Superior temporal gyrus (tissue), 1 donor: ENCODE data around the gene NAA16.
"Not testable (repeated sequence)": the region's sequence is repeated elsewhere in the genome, so short reads cannot be mapped to it uniquely, and the experiment has no call there.

Experiments used
- DNase-seq: peaks from one replicate; pipeline ENCODE4 v3.0.0-alpha.2; 2016; ENCODE audit errors: extremely low spot score

NAA16 gene

DNA sequence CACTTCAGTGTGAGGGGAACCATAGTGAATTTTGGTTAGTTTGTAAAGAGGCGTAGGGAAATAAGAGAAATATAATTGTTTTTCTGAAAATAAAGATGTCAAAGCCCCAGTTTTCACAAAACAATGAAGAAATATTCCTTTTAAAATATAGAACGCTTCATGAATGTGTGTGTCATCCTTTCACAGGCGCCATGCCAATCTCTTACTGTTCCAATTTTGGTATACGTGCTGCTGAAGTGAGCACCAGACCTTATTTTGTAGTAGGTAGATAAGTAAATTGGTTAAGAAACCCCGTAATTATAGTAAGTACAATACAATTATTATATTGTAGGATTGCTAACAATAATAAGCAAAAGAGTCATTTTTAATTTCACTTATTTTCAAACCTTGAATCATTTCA lies 43.3 kb downstream of the NAA16 start:
- peak; percentile 22 for DNase-seq

DNA sequence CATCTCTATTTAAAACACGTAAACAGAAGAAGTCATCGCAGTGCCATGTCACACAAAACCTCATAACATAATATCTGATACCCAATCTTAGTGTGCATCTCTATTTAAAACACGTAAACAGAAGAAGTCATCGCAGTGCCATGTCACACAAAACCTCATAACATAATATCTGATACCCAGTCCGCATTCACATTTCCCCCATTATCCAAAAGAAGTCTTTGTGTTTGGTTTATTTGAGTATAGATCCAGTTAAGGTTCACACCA lies 45.2 kb downstream of the NAA16 start:
- DNase-seq, result not testable (repeated sequence)

DNA sequence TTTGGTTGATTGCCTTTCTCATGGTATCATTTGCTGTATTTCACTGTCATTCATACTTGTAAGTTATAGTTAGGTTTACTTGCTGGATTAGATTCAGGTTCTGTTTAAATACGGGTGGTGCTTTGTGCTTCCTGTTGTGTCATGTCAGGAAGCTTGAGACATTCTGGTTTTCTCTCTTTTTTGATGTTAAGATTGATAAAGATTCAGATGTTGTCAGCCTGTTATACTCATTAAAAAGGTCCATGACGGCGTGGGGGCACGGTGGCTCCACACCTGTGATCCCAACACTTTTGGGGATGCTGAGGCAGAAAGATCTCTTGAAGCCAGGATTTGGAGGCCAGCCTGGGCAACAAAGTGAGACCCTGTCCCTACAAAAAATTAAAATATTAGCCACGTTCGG lies 45.7 kb downstream of the NAA16 start:
- no peak for DNase-seq

DNA sequence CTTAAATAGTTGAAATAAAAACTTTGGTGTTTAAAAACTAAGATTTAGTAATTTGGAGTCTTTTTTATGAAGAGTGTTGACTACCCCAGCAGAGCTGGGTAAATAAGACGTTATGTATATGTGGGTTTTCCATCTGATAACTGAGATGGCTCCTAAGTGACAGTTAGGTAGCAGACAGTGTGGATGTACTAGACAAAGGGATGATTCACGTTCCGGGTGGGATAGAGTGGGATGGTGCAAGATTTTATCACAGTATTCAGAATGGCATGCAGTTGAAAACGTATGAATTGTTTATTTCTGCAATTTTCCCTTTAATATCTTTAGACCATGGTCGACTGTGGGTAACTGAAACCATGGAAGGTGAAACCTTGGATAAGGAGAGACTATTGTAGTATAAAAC lies 50.4 kb downstream of the NAA16 start:
- DNase-seq, result no peak

DNA sequence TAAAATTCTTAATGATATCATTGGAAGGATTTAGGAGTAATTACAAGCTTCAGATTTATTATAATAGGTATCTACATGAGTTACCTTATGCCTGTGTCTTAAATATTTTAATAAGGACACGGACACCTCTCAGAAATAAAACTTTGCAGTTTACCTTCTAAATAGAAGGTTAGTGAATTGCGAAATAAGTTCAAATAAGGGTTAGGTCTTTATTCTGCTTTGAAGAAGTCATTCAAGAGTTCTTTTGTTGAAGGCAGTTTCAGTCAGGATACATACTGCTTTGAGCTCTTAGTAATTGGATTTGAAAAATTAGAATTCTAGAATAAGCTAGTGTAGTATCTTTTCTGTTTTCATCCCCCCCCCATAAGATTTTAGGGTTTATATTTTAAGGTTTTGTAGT lies 53.0 kb downstream of the NAA16 start:
- DNase-seq, result no peak

DNA sequence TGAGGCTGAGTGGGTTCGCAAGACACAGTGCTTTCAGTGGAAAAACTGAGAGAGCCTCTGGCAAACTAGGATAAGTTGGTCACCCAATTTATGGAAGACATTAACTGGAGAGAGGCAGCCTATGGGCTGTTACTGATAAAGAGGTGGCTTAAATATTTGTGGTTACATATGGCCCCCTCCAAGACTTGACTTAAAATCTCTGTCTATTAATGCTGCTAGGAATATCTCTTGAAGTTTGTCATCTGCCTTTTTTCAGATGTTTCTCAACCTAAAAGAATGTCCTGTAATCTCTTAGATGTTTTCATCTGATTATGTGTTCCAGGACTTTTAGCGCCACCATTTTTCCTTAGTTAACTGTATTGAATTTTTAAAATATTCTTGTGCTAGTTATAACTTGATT lies 54.6 kb downstream of the NAA16 start:
- DNase-seq, result no peak

DNA sequence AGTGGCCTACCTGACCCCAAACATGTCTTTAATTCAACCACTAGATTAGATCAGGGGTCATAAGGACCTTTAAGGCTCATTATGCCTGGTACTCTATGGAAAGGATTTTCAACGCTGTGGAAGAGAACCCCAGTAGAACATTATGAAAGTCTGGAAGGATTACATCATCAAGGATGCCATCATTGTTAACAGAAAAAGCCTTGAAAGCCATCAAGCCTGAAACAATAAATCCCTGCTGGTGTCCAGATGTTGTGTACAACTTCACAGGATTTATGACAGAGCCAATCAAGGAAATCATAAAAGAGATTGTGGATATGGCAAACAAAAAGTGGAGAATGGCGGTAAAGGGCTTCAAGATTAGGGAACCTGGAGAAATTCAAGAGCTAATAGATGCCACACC lies 59.7 kb downstream of the NAA16 start:
- no peak for DNase-seq

DNA sequence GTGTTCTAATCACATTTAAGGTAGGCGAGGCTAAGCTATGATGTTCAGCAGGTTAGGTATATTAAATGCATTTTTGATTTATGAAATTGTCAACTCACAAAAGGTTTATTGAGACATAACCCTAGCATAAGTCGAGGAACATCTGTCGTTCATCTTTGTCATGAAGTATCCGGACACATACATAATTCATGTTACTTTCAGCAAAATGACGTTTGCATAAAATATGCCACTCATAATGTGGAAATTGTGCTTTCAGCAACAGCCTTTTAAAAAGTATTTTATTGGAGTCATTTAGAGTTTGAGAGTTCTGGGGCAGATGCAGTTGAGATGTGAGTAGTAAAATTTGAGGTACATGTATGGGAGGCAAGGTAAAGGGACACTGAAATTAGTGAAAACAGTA lies 66.4 kb downstream of the NAA16 start:
- DNase-seq, result no peak

DNA sequence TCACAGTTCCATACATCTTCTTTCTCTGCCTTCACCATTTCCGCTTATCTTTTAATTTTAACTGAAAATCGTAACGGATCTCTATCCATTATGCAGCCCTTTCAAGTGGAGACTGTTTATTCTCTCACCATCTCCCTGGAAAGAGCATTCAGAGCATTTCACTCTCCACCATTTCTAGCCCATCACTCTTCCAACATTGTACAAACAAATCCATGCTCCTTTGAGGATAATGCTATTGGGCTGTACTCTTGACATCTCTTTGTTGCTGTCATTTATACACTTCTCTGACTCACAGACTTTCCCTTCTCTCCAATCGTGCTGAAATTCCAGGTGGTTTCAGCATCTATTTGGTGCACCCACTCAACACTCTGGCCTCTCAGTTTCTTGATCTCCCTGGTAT lies 71.4 kb downstream of the NAA16 start:
- no peak for DNase-seq

DNA sequence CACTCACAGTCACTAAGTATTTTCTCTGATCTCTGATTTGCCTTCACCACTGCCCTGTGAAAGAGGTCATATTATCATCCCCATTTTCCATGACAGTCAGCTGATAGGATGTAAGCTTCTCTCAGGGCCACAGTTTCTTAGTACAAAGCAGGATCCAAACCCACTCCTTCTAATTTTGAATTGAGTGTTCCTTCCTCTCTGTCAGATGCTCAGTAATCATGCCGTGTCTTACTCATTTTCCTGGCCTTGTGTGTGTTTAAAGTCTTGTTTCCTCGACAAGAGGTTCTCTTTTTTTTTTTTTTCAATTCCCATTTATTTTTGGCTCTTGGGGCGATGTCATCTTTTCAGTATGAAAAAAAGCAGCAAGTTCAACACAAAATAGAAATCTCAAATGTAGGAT lies 72.3 kb downstream of the NAA16 start:
- DNase-seq, result no peak

DNA sequence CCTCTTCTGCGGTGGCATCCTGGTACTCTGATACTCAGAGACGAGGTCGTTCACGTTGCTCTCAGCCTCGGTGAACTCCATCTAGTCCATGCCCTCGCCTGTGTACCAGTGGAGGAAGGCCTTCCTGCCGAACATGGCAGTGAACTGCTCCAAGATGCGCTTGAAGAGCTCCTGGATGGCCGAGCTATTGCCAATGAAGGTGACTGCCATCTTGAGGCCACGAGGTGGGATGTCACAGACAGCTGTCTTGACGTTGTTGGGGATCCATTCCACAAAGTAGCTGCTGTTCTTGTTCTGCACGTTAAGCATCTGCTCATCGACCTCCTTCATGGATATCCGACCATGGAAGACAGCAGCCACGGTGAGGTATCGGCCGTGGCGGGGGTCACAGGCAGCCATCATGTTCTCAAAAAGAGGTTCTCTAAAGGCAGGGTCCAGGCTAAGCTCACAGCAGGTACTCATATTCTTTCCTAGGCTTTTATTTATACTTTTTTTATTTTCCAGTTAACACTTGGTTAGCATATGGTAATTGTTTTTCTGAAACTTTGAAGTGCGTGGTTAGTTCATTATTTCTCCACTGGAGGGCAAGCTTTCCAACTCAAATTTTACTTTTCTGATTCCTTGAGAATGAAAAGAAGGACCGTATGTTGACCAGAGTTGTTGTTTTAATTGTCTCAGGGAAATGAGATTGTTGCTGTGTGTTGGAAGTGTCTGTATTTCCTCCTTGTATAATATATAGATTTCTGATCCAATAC lies 73.9 kb downstream of the NAA16 start:
- DNase-seq, result peak; percentile 37

DNA sequence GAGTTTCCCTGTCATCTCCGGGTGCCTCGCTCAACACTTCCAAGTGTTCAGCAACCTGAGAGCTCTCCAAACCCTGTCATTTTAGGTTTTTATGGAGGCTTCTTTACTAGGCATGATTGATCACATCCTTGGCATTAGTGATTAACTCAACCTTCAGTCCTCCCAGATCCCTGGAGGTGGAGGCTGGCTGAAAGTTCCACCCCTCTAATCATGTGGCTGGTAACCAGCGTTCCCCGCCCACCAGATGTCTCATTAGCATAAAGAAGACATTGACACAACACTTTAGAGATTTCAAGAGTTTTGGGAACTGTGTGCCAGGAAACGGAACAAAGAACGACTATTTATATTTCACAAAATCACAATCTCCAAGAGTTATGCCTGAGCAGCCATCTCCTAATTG lies 75.1 kb downstream of the NAA16 start:
- no peak for DNase-seq

DNA sequence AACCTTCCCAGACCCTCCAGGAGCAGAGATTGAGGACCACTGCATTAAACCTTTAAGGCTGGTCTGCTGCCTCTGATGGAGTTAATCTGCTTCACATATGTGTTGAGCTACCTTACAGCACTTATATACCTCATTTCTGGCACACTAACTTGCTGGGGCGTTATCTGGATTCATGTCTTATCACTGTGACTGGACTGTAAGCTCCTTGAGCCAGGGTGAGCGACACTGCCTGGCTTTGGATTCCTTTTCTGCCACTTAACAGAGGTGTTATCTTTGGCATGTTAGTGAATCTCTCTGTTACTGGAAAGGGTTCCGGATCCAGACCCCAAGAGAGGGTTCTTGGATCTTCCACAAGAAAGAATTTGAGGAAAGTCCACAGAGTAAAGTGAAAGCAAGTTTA lies 76.5 kb downstream of the NAA16 start:
- DNase-seq, result no peak

DNA sequence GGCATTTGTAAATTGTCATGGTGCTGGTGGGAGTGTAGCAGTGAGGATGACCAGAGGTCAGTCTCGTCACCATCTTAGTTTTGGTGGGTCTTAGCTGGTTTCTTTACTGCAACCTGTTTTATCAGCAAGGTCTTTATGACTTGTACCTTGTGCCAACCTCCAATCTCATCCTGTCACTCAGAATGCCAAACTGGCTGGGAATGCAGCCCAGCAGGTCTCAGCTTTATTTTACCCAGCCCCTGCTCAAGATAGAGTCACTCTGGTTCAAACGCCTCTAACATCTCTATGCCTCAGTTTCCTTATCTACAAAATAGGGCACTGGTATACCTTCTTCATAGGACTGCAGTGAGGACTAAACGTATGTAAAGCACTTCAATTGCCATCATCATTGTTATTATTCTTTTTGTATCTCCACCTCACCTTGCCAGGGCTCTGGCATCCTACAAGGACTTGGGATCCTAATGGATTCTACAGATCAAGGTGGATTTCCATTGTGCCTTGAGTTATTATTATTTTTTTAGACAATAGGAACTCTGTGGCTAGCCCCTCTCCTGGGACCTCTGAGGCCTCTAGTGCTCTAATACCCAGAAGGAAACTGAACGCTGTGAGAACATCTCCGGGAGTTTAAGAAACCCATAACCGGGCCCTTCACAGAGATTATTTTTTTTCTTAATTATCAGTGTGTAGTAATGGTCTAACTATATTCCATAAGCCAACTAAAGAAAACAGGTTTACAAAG lies 77.2 kb downstream of the NAA16 start:
- DNase-seq, result no peak

DNA sequence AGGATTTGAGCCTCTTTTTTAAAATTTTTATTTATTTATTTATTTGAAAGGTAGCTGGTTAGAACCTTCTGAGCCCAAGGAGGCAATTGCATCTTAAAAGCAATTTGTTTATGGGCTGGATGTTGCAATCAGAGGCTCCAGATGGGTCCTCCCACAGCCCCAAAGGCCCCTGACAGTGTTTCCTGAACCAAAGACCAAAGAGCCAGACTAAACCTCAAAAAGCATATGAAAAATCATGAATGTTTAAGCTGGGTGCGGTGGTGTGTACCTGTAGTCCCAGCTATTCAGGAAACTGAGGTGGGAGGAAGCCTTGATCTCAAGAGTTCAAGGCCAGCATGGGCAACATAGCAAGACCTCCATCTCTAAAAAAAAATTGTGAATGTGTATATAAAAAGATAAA lies 78.5 kb downstream of the NAA16 start:
- no peak for DNase-seq

DNA sequence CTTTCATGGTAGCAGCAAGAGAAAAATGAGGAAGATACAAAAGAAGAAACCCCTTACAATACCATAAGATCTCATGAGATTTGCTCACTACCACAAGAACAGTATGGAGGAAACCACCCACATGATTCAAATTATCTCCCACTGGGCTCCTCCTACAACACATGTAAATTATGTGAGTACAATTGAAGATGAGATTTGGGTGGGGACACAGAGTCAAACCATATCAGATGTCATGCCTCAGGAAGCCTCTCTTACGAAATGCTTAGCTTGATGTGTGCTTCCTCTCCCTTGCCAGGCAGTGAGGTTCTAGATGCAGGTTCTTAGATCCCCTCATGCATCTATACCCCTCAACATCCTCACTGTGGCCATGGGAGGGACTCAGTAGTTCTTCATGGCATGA lies 83.1 kb downstream of the NAA16 start:
- DNase-seq, result no peak

DNA sequence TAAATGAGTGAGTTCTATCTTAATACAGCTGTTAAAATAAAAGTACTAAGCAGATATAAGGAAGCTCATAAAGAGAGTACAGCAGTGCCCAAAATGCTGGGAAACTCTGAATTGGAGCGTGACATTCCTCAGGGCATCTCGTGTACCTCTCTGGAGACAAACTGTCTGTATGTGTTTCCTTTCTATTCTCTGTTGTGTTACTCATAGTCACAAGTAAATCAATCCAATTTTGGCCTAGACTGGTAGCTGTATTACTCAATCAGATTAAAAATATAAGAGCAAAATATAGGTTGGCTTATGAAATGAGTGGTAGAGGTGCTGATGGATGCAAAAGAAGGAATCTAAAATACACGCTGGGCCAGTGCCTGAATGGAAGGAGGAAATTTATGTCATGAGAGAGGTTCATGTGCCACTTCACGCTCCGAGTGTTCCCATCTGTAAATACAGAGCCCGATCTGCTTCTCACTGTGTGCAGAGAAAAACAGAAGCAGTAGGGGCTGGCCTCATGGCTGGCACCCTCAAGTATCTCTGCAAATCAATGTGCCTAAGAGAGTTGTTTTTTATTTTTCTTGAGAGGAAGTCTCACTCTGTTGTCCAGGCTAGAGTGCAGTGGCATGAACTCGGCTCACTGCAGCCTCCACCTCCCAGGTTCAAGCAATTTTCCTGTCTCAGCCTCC lies 87.6 kb downstream of the NAA16 start:
- peak; percentile 50 for DNase-seq

DNA sequence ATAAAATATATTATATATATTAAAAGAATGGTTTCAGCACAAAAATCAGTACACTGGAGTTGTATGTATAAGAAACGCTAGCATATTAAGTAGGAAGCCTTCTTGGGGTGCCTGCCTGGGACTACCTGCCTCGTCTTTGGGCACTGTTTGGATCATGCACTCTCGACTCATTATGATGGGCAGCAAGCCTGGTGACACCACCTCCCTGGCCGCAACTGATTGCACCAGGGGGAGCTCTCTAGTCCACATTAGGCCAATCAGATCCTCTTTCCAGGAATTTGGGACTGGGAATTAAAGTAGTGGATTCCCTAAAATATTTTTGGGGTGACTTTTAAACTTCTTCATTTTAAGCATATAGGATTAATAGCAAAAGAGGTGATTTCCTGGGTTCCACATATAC lies 90.3 kb downstream of the NAA16 start:
- no peak for DNase-seq

DNA sequence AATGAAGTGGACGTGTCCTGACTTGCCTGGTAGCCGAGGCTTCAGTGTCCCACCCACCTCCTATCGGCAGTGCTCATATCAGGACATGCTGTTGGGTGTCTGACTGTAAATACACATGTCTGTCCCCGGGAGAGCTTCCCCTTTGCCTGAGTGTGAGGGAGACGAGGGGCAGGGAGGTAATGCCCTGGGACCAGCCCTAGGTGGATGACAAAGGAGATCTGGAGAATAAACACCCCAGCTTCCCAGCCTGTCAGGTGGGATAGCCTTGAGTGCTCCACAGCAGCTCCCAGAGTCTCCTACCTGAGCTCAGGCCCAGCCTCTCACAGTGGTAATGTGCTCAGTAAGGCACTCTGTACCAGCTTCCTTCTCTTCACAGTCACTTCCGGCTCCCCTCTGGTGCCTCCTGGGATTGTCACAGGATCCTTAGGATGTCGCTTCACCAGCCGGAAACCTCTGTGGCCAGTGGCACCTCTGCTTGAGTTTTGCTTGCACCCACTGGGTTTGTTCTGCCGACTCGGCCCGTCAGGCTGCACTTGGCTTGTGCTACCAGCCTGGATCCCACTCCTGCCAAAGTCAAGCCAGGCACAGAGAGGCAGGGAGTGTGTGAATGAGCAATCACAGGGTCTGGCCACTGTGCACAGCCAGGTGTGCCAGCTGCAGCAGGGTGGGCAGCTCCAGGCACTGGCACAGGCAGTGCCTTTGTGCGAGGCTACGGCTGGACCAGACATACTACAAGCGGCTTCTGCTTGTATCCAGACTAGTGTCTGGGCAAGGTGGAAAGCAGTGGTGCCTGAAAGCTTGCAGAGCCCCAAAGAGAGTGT lies 91.8 kb downstream of the NAA16 start:
- no peak for DNase-seq

DNA sequence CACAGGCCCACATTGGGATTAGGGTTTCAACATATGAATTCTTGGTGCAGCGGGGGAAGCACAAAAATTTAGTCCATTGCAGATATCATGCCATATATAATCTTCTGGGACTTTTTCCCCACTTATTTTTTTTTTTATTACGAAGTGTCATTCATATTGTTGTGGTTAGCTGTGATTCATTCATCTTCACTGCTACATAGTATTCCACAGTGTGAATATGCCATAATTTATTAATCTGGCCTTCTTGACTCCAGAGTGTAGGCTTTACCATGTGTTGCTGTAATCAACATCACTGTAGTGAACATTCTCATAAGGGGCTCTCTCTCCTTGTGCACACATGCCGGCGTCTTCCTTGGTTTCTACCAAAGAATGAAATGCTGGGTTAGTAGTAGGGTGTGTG lies 92.9 kb downstream of the NAA16 start:
- no peak for DNase-seq

DNA sequence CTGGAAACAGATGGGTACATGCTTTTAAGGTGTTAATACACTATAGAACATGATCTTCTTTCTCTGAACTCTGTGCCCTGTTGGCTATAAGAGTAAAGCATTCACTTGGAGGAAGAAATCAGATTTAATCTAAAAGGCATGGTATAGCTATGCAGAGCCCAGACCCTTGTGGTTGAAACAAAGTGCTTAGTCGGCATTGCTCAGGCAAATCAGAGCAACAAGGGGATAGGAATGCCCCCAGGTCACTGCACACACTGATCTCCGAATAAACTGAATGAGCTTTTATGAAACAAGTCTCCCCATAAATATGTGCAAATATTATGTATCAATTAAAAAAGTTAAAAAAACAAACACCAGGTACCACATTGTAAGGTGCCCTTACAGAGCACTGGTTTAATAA lies 94.3 kb downstream of the NAA16 start:
- DNase-seq, result no peak

DNA sequence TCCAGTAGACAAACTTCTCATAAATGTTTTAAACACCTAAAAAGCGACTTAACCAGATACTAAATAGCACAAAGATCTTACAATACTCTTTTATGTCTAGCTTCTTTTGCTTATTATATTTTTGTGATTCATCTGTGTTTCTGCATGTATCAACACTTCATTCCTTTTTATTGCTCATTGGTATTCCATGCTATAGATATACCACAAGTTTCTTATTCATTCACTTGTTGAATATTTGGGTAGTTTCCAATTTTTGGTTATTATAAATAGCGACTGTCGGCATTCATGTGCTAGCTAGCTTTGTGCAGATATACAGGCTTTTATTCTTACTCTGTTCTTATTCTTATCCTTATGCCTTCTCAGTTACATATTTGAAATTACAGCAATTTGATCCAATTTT lies 96.3 kb downstream of the NAA16 start:
- DNase-seq, result no peak
